ENCODE measurements around the gene MRTFA.

The MRTFA gene

GRCh38 chr22:40376149-40376548 is 260.4 kb downstream of the MRTFA start:
- DNase-seq = no peak

GRCh38 chr22:40374567-40374966 is 262.0 kb downstream of the MRTFA start:
- DNase-seq = no peak

GRCh38 chr22:40368836-40369235 is 267.7 kb downstream of the MRTFA start:
- no peak for DNase-seq

- DNase-seq = no peak
Measured at GRCh38 chr22:40368016-40368415, 268.5 kb downstream of the MRTFA start.

GRCh38 chr22:40367342-40367741 is 269.2 kb downstream of the MRTFA start:
- no peak for DNase-seq

DNA sequence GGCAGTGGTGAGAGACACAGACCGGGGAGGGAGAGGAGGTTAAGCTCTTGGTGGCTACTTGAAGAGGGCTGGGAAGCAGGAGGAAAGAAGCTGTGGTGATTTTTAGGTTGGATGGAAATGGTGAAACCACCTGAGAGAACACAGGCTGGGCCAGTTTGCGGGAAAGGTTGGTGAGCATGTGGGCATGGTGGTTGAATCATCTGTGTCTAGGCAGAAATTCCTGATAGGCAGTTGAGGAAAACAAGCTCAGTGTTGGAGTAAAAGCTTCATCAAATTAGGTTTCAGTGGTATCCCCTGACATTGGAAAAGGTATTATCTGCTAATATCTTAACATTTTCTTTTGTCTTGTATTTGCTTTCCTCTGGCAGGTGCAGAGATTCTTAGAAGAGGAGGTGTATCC is 270.5 kb downstream of the MRTFA start:
- DNase-seq = no peak

- no peak for DNase-seq
Measured at GRCh38 chr22:40364431-40364830, 272.1 kb downstream of the MRTFA start.

GRCh38 chr22:40363059-40363458 is 273.5 kb downstream of the MRTFA start:
- DNase-seq = no peak

DNA sequence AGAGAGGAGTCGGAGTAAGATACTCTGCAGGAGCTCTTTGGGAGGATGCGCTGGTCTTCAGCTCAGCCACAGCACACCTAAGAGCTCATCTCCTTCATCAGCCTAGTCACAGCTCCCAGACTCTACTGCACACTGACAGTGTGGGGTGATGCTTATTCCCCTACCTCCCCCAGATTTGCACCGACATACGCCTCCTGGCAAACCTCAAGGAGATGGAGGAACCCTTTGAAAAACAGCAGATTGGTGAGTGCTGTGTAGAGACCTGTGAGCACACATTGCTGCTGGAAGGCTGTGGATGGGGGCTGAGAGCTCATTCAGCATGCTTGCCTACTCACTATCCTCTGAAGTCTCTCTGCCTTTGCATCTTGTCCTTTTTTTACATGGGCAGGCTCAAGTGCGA is 275.4 kb downstream of the MRTFA start:
- DNase-seq = no peak
